Ishikawa (cell line): ENCODE measurements around the gene GTF2H2C_2.
"Not testable (repeated sequence)": the region's sequence is repeated elsewhere in the genome, so short reads cannot be mapped to it uniquely, and the experiment has no call there.

Source experiments
- CEBPB ChIP-seq: IDR thresholded peaks from 2 replicates; pipeline ENCODE4 v1.6.1; 2012
- RAD21 ChIP-seq: IDR thresholded peaks from 2 replicates; pipeline ENCODE4 v1.6.1; 2012; ENCODE audit warnings: low read depth
- TF ChIP-seq, protein P1 (sequence below): IDR thresholded peaks from 2 replicates; pipeline ENCODE4 v1.6.1; 2012

GTF2H2C_2 gene

DNA sequence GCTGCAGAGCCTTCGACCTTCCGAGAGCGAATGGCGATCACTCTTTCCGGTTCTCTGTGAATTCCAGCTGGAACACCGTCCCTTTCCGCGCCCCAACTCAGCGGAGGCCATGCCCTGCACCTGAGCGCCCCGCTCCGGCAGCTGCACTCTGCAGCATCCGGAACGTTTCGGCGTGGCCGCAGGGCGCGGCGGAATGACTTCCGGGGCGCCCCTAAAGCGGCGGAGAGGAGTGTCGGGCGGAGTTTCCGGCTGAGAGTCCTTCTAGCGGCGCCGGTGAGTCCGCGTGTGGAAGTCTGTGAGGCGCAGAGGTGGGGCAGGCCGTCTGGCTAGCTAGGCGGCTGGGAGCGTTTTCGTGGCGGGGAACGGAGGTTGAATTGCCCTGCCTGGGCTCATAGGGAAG lies at the start of gene GTF2H2C_2:
GTF2H2C_2 (plus strand) TSS at position 252 of the 400 bp plus-strand sequence.
- not testable (repeated sequence) for TF ChIP-seq CEBPB, RAD21
- TF ChIP-seq, protein P1, sequence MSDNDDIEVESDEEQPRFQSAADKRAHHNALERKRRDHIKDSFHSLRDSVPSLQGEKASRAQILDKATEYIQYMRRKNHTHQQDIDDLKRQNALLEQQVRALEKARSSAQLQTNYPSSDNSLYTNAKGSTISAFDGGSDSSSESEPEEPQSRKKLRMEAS = not testable (repeated sequence)
